C4-2B (cell line): ENCODE measurements around the gene ENOSF1.

Source experiments
- H3K27ac ChIP-seq: fragments of 450-650 bp; 2 replicates; pipeline ENCODE4 v1.5.1; 2017
- ZFX ChIP-seq: fragments of 450-650 bp; IDR thresholded peaks from 2 replicates; pipeline ENCODE4 v1.6.1; 2017
- TF ChIP-seq, protein P1 (sequence below): fragments of 450-650 bp; conservative IDR thresholded peaks from 2 replicates; pipeline ENCODE4 v1.5.1; 2017; ENCODE audit warnings: mild to moderate bottlenecking

Gene ENOSF1

DNA sequence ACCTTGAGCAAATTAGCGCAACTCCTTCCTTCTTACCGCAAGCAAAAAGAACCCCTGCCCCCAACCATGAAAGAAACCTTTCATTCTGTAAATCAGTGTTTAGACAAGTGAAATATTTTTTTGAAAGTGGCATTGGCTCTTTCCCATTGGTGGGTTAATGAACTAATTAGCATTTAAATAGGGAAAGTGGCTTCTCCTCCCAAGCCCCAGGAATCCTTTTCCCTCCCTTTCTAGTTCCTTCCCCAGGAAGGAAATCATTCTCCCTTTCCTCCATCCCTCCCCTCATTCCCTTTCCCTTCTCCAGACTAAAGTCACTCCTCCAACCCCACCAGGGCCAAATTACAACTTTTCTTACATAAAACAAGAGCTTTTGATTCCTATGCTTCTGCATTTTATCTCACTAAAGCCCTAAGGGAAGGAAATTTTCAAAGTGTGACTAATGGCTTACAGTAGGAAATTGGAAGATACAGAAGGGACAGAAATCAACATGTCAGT, 77.8 kb downstream of the ENOSF1 start:
- TF ChIP-seq ZFX = no peak
- TF ChIP-seq, protein P1, sequence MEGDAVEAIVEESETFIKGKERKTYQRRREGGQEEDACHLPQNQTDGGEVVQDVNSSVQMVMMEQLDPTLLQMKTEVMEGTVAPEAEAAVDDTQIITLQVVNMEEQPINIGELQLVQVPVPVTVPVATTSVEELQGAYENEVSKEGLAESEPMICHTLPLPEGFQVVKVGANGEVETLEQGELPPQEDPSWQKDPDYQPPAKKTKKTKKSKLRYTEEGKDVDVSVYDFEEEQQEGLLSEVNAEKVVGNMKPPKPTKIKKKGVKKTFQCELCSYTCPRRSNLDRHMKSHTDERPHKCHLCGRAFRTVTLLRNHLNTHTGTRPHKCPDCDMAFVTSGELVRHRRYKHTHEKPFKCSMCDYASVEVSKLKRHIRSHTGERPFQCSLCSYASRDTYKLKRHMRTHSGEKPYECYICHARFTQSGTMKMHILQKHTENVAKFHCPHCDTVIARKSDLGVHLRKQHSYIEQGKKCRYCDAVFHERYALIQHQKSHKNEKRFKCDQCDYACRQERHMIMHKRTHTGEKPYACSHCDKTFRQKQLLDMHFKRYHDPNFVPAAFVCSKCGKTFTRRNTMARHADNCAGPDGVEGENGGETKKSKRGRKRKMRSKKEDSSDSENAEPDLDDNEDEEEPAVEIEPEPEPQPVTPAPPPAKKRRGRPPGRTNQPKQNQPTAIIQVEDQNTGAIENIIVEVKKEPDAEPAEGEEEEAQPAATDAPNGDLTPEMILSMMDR = no peak
- H3K27ac ChIP-seq = no peak overlapping the region

DNA sequence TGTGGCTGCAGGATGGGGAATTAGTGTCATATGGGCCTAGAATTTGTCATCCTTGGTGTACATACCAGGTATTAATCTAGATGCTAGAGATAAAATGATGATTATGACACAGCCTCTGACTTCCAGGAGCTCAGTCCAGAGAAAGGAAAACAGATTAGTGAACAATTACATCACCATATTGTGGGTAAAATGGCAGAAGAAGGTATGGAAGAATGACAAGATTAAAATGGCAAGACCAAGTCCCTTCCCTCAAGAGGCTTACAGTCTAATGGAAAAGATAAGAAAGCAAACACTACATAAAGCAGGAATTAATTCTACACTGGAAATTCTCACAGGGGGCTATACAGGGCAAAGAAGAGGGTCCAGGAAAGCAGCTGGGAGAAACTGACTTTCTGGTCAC, 80.9 kb downstream of the ENOSF1 start:
- no peak overlapping the region for H3K27ac ChIP-seq
- no peak for TF ChIP-seq ZFX
- TF ChIP-seq, protein P1 = no peak

DNA sequence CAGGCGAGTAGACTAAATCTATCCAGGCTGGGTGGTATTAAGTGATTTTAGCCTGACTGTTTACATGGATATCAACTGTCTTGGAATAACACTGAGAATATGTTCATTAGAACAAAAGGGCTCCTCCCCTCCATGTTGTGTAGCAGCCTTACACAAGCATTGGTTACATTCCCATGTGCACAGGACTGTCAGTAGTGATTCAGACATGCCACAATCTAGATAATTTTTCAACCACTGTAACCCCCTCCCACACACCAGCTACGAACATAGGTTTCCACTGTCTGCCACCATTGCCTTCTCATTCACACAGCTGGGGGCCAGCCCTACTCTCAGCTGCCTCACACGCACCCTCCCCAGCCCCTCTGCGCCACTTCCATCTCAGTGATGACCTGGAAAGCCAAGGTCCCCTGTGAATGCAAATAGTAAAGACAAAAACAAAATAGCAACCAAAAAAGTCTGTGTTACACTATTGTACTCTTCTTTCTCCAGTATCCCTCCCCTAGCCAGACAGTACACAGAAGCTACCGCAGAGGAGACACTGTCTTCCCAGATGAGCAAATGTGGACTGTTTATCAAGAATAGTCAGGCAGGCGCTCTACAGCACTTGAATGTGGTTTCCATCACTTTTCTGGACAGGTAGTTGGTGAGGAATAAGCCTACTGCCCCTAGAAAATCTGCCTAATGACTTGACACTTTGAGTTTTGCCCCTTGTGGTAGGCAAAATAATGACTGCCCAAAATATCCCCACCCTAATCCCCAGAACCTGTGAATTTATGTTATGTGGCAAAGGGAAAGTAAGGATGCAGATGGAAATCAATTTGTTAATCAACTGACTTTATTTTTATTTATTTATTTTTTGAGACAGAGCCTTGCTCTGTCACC, 82.9 kb downstream of the ENOSF1 start:
- TF ChIP-seq ZFX = no peak
- TF ChIP-seq, protein P1 = no peak; the same call in 1 of the 2 replicates
- no peak overlapping the region for H3K27ac ChIP-seq

DNA sequence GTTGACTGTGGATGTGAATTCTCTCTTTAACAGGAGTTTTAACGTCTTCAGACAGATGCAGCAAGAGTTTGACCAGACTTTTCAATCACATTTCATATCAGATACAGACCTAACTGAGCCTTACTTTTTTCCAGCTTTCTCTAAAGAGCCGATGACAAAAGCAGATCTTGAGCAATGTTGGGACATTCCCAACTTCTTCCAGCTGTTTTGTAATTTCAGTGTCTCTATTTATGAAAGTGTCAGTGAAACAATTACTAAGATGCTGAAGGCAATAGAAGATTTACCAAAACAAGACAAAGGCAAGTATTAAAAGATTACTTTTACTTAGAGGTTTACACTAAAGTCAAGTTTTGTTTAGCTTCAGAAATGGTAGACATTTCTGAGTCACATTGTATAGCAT, 85.2 kb downstream of the ENOSF1 start:
- no peak overlapping the region for H3K27ac ChIP-seq
- TF ChIP-seq, protein P1 = no peak
- no peak for TF ChIP-seq ZFX

DNA sequence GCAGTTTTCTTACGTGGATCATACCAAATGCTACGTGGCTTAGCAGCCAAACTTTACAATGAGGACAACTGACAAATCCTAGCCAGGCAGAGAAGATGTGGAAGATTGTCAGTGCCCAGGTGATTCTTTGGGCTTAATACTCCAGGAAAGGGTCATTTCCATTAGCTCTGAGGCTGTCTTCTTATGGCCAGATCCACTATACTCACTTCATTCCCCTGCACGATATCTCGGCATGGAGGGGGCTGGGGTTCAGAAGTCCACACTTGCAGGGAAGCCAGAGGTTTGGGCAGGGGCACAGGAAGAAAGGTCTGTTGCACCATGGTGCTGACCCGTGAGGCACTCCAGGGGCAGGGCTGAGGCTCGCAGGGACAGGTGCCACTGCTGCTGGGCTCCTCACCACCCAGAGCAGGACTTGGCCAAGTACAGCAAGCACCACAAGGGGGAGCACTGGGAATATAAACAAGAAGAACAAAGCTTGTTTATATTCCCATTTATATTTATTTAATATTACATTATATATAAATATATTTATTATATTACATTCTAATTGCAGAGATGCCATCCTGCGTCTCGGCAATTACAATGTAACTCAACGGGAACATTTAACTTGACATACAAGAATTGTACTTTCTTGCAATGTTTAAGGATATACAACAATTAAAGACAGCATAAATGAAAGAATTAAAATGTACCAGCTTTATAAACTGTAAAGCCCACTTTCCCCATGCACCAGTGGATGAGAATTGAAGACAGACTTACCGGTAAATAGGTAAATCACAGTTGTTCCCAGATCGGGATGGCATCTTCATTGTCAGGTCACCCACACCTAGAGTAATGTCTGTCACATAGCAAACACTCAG, 88.4 kb downstream of the ENOSF1 start:
- no peak for TF ChIP-seq ZFX
- TF ChIP-seq, protein P1 = peak; percentile 86
- no peak overlapping the region for H3K27ac ChIP-seq

DNA sequence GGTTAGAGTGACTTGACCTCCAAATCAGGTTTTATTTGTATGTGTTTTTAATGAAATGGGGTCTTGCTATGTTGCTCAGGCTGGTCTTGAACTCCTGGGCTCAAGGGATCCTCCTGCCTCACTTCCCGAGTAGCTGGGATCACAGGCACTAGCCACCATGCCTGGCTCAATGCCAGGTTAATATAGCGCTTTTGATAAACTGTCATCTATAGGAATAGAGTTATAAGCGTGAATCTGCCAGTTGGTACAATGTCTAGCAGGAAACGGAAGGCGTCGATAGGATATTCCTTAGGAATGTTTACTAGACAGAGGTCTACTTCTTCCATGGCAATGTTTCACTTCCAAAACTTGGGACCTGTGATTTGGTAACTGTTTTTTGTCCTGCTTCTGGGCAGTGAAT, 90.1 kb downstream of the ENOSF1 start:
- H3K27ac ChIP-seq = no peak overlapping the region
- TF ChIP-seq ZFX = no peak
- TF ChIP-seq, protein P1 = no peak
